IPS-15b (cell line): ENCODE results near the gene RAD51B.
"Not testable (repeated sequence)": the region's sequence is repeated elsewhere in the genome, so short reads cannot be mapped to it uniquely, and the experiment has no call there.

ENCODE experiments used
- H3K27me3 ChIP-seq: one replicate; pipeline ENCODE4 v1.6.1; 2013; ENCODE audit warnings: low read length; ENCODE audit not compliant: control insufficient read depth, insufficient read depth
- H3K36me3 ChIP-seq: one replicate; pipeline ENCODE4 v1.6.1; 2013; ENCODE audit warnings: low read length; ENCODE audit not compliant: control insufficient read depth, insufficient read depth
- H3K4me1 ChIP-seq: one replicate; pipeline ENCODE4 v1.6.1; 2013; ENCODE audit warnings: mild to moderate bottlenecking, low read length; ENCODE audit not compliant: control insufficient read depth, insufficient read depth
- H3K4me3 ChIP-seq: one replicate; pipeline ENCODE4 v1.5.1; 2013; ENCODE audit warnings: low read depth, low read length
- H3K9ac ChIP-seq: one replicate; pipeline ENCODE4 v1.6.1; 2013; ENCODE audit warnings: low read depth, mild to moderate bottlenecking, low read length
- H3K9me3 ChIP-seq: one replicate; pipeline ENCODE4 v1.6.1; 2013; ENCODE audit warnings: mild to moderate bottlenecking, low read length; ENCODE audit not compliant: control insufficient read depth, insufficient read depth

RAD51B gene

DNA sequence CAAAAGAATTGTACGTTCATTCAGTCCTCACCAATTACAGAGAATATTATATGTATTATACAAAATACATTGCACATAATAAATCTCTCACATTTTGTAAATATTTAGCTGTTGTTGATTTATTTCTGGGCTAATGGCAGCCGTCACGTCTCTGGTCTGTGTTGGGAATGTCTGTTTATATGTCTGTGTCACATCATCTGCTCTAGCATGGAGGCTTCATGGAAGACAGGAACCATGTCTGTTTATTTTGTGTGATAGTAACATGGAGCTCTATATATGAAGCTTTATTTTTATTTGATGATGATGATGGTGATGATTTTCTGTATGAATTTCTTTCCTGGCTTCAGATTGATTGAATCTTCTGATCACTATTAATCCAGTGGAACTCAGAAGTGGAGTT is 138.4 kb downstream of the RAD51B start:
- H3K9ac ChIP-seq, result no peak overlapping the region
- H3K4me1 ChIP-seq, result no peaks in the 10 kb centered on the region
- no peaks in the 10 kb centered on the region for H3K27me3 ChIP-seq
- H3K36me3 ChIP-seq, result no peaks in the 10 kb centered on the region
- H3K4me3 ChIP-seq, result no peak overlapping the region
- no peaks in the 10 kb centered on the region for H3K9me3 ChIP-seq

DNA sequence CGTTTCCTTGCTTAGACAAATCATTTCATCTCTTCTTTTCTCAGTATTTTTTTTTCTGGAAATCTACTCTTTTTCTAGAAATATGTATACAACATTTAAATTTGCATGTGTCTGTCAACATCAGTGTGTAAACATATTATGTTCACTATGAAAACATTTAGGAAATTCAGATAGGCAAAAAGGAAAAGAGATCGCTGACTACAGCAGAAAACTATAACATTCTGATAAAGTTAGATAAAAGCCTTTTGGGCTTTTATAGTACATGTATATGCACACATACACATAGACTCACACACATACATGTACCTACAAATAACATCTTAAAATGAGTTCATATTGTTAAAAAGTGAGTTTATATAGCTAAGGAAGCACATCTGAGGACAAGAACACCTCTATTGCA is 142.1 kb downstream of the RAD51B start:
- no peaks in the 10 kb centered on the region for H3K4me1 ChIP-seq
- no peaks in the 10 kb centered on the region for H3K36me3 ChIP-seq
- no peaks in the 10 kb centered on the region for H3K27me3 ChIP-seq
- H3K9ac ChIP-seq, result no peak overlapping the region
- H3K4me3 ChIP-seq, result no peak overlapping the region
- no peaks in the 10 kb centered on the region for H3K9me3 ChIP-seq

- no peak overlapping the region for H3K9ac ChIP-seq
- no peaks in the 10 kb centered on the region for H3K4me1 ChIP-seq
- H3K4me3 ChIP-seq, result no peak overlapping the region
- H3K9me3 ChIP-seq, result no peaks in the 10 kb centered on the region
- no peaks in the 10 kb centered on the region for H3K27me3 ChIP-seq
- no peaks in the 10 kb centered on the region for H3K36me3 ChIP-seq
Observed at GRCh38 chr14:67962215-67962644, 142.7 kb downstream of the RAD51B start.

DNA sequence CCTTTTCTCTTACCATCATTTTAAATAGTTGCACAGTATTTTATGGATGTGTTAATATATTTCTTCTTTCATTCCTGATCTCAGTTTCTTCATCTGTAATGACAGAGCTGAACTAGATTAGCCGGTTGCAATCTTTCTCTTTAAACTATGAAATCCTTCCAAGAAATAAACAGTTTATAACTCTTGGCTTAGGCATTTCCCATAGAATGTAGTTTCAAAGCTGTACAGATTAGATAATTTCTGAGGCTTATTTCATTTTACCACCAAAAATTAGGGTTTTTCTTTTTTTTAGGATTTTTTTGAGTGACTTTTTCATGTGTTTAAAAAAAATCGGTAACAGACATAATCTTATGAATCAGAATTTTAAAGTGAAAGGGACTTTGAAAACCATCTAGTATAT is 144.0 kb downstream of the RAD51B start:
- no peak overlapping the region for H3K4me3 ChIP-seq
- H3K9ac ChIP-seq, result no peak overlapping the region
- no peaks in the 10 kb centered on the region for H3K9me3 ChIP-seq
- no peaks in the 10 kb centered on the region for H3K27me3 ChIP-seq
- H3K36me3 ChIP-seq, result no peaks in the 10 kb centered on the region
- no peaks in the 10 kb centered on the region for H3K4me1 ChIP-seq

DNA sequence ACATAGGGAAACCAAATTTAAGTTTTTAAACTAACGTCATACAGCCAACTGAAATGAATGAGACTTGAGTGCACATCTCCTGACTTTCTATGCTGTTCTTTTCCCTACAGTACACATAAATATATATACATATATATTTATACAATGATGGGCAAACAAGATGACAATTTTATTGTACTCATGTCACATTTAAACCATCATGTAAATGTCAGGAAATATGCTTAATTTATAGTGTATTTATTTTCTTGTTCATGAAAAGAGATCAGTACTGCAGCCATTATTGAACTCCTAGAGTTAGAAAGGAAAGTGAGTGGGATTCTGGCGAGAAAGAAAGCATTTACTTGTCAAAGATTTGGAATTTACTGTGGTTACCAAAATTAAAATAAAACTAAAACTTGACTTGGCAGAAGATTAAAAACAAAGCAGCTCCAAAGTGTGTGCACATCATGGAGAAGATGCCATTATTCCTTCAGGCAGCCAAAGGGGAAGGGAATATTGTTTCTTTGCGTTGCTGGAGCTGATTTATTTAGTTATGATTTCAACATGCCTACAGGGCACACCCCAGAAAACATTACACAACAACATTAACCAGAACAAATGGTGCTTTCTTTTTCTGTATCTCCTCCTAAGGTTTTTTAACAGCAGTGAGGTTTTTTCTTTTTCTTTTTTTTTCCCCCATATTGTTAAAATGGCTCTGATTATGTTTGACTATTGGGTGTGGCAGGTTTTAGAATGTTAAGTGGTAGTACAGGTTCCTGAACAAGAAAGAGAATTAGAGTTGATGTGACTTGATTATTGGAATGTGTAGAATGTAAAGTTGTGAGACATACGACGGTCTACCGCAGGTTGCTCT is 144.6 kb downstream of the RAD51B start:
- no peaks in the 10 kb centered on the region for H3K9me3 ChIP-seq
- no peaks in the 10 kb centered on the region for H3K27me3 ChIP-seq
- H3K4me3 ChIP-seq, result no peak overlapping the region
- H3K4me1 ChIP-seq, result no peaks in the 10 kb centered on the region
- H3K36me3 ChIP-seq, result no peaks in the 10 kb centered on the region
- H3K9ac ChIP-seq, result no peak overlapping the region

- Histone ChIP-seq H3K4me1 (peaks cover 8% of the 10 kb centered on the region), H3K27me3 (no peaks in the 10 kb centered on the region), H3K9ac (no peak overlapping the region), H3K4me3 (no peak overlapping the region), H3K36me3 (no peaks in the 10 kb centered on the region), H3K9me3 (no peaks in the 10 kb centered on the region)
Observed at GRCh38 chr14:67965696-67966095, 146.1 kb downstream of the RAD51B start.

- H3K9me3 ChIP-seq, result no peaks in the 10 kb centered on the region
- no peaks in the 10 kb centered on the region for H3K27me3 ChIP-seq
- no peak overlapping the region for H3K9ac ChIP-seq
- peaks cover 17% of the 10 kb centered on the region for H3K4me1 ChIP-seq
- H3K36me3 ChIP-seq, result no peaks in the 10 kb centered on the region
- no peak overlapping the region for H3K4me3 ChIP-seq
Observed at GRCh38 chr14:67967206-67967605, 147.6 kb downstream of the RAD51B start.

DNA sequence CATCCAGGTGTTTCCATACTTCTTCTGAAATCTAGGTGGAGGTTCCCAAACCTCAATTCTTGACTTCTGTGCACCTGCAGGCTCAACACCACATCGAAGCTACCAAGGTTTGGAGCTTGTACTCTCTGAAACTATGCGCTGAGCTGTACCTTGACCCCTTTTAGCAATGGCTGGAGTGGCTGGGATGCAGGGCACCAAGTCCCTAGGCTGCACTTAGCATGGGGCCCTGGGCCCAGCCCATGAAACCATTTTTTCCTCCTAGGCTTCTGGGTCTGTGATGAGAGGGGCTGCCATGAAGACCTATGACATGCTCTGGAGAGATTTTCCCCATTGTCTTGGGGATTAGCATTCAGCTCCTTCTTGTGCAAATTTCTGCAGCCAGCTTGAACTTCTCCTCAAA is 148.4 kb downstream of the RAD51B start:
- not testable (repeated sequence) for H3K9ac ChIP-seq, H3K4me3 ChIP-seq, H3K9me3 ChIP-seq, H3K27me3 ChIP-seq, H3K36me3 ChIP-seq
- H3K4me1 ChIP-seq, result peaks cover 17% of the 10 kb centered on the region

- H3K4me3 ChIP-seq, result no peak overlapping the region
- no peaks in the 10 kb centered on the region for H3K27me3 ChIP-seq
- peaks cover 17% of the 10 kb centered on the region for H3K4me1 ChIP-seq
- H3K9me3 ChIP-seq, result no peaks in the 10 kb centered on the region
- no peaks in the 10 kb centered on the region for H3K36me3 ChIP-seq
- H3K9ac ChIP-seq, result no peak overlapping the region
Observed at GRCh38 chr14:67970923-67971322, 151.3 kb downstream of the RAD51B start.

GRCh38 chr14:67971627-67972625 is 152.3 kb downstream of the RAD51B start:
- no peak overlapping the region for H3K4me3 ChIP-seq
- H3K27me3 ChIP-seq, result no peaks in the 10 kb centered on the region
- no peak overlapping the region for H3K9ac ChIP-seq
- no peaks in the 10 kb centered on the region for H3K36me3 ChIP-seq
- no peaks in the 10 kb centered on the region for H3K9me3 ChIP-seq
- H3K4me1 ChIP-seq, result peaks cover 17% of the 10 kb centered on the region

GRCh38 chr14:67973436-67973835 is 153.9 kb downstream of the RAD51B start:
- no peaks in the 10 kb centered on the region for H3K9me3 ChIP-seq
- peaks cover 21% of the 10 kb centered on the region for H3K4me1 ChIP-seq
- H3K36me3 ChIP-seq, result no peaks in the 10 kb centered on the region
- H3K9ac ChIP-seq, result no peak overlapping the region
- no peak overlapping the region for H3K4me3 ChIP-seq
- no peaks in the 10 kb centered on the region for H3K27me3 ChIP-seq
